ENCODE results near the gene KRTCAP3.
"Not testable (repeated sequence)": the region's sequence is repeated elsewhere in the genome, so short reads cannot be mapped to it uniquely, and the experiment has no call there.

KRTCAP3 gene

GRCh38 chr2:27420996-27421395 lies 21.2 kb upstream of the KRTCAP3 start:
- H3K27ac ChIP-seq (ENCODE audit: low read length): no peak overlapping the region
- no peaks in the 10 kb centered on the region for H3K4me1 ChIP-seq (ENCODE audit: control insufficient read depth, insufficient read depth, low read length)
- no peaks in the 10 kb centered on the region for H3K36me3 ChIP-seq (ENCODE audit: control insufficient read depth in 2 of 2, insufficient read depth in 2 of 2, low read length in 2 of 2)
- H3K9ac ChIP-seq (ENCODE audit: low read length in 2 of 2): no peak overlapping the region
- H3K9me3 ChIP-seq (ENCODE audit: control insufficient read depth in 2 of 2, low read length in 2 of 2): no peaks in the 10 kb centered on the region
- H3K27me3 ChIP-seq (ENCODE audit: control insufficient read depth in 1 of 2, insufficient read depth in 2 of 2, low read length in 2 of 2): no peaks in the 10 kb centered on the region
- no peak overlapping the region for H3K4me3 ChIP-seq (ENCODE audit: low read length in 2 of 2)

- Histone ChIP-seq H3K27me3 (ENCODE audit: control insufficient read depth in 1 of 2, insufficient read depth in 2 of 2, low read length in 2 of 2) (no peaks in the 10 kb centered on the region), H3K4me3 (ENCODE audit: low read length in 2 of 2) (no peak overlapping the region), H3K9me3 (ENCODE audit: control insufficient read depth in 2 of 2, low read length in 2 of 2) (no peaks in the 10 kb centered on the region), H3K9ac (ENCODE audit: low read length in 2 of 2) (no peak overlapping the region), H3K27ac (ENCODE audit: low read length) (no peak overlapping the region), H3K36me3 (ENCODE audit: control insufficient read depth in 2 of 2, insufficient read depth in 2 of 2, low read length in 2 of 2) (no peaks in the 10 kb centered on the region), H3K4me1 (ENCODE audit: control insufficient read depth, insufficient read depth, low read length) (no peaks in the 10 kb centered on the region)
These were observed 20.4 kb upstream of the KRTCAP3 start for GRCh38 chr2:27421660-27422250.

- no peak overlapping the region for H3K9ac ChIP-seq (ENCODE audit: low read length in 2 of 2)
- no peak overlapping the region for H3K4me3 ChIP-seq (ENCODE audit: low read length in 2 of 2)
- H3K36me3 ChIP-seq (ENCODE audit: control insufficient read depth in 2 of 2, insufficient read depth in 2 of 2, low read length in 2 of 2): no peaks in the 10 kb centered on the region
- H3K4me1 ChIP-seq (ENCODE audit: control insufficient read depth, insufficient read depth, low read length): peaks cover 4% of the 10 kb centered on the region
- H3K9me3 ChIP-seq (ENCODE audit: control insufficient read depth in 2 of 2, low read length in 2 of 2): no peaks in the 10 kb centered on the region
- no peak overlapping the region for H3K27ac ChIP-seq (ENCODE audit: low read length)
- no peaks in the 10 kb centered on the region for H3K27me3 ChIP-seq (ENCODE audit: control insufficient read depth in 1 of 2, insufficient read depth in 2 of 2, low read length in 2 of 2)
These were observed 19.2 kb upstream of the KRTCAP3 start for GRCh38 chr2:27422958-27423357.

DNA sequence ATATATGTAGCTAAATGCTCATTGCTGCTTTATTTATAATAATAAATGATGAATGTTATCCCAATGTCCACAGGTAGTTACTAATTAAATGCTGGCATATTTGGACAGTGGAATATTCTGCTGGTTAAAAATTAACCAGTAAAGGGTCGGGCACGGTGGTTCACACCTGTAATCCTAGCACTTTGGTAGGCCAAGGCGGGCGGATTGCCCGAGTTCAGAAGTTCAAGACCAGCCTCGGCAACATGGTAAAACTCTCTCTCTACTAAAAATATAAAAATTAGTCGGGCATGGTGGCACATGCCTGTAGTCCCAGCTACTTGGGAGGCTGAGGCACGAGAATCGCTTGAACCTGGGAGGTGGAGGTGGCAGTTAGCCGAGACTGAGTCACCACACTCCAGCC lies 17.1 kb upstream of the KRTCAP3 start:
- H3K4me3 ChIP-seq (ENCODE audit: low read length in 2 of 2); H3K36me3 ChIP-seq (ENCODE audit: control insufficient read depth in 2 of 2, insufficient read depth in 2 of 2, low read length in 2 of 2); H3K9ac ChIP-seq (ENCODE audit: low read length in 2 of 2); H3K9me3 ChIP-seq (ENCODE audit: control insufficient read depth in 2 of 2, low read length in 2 of 2); H3K27me3 ChIP-seq (ENCODE audit: control insufficient read depth in 1 of 2, insufficient read depth in 2 of 2, low read length in 2 of 2); H3K27ac ChIP-seq (ENCODE audit: low read length): not testable (repeated sequence)
- peaks cover 14% of the 10 kb centered on the region for H3K4me1 ChIP-seq (ENCODE audit: control insufficient read depth, insufficient read depth, low read length)

DNA sequence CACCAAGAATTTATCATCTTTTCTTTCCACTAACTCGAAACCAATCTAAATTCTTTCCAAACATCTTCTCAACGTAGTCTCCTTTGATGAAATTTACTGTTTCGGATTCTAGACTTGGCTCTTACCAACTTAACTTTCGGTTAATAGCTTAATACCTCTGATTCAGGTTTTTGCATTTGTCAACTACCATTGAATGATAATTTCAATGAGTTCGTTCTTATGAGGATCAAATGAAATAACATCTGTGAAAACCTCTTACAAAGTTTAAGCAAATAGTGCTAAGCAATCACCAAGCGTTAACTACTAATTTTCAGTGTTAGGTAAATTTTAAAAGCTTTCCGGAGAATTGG lies 14.3 kb upstream of the KRTCAP3 start:
- no peaks in the 10 kb centered on the region for H3K36me3 ChIP-seq (ENCODE audit: control insufficient read depth in 2 of 2, insufficient read depth in 2 of 2, low read length in 2 of 2)
- peak overlapping the region; percentile 89 to 96 for H3K9ac ChIP-seq (ENCODE audit: low read length in 2 of 2)
- H3K4me1 ChIP-seq (ENCODE audit: control insufficient read depth, insufficient read depth, low read length): peaks cover 28% of the 10 kb centered on the region
- no peaks in the 10 kb centered on the region for H3K27me3 ChIP-seq (ENCODE audit: control insufficient read depth in 1 of 2, insufficient read depth in 2 of 2, low read length in 2 of 2)
- H3K27ac ChIP-seq (ENCODE audit: low read length): peak overlapping the region; percentile 94
- H3K9me3 ChIP-seq (ENCODE audit: control insufficient read depth in 2 of 2, low read length in 2 of 2): no peaks in the 10 kb centered on the region
- H3K4me3 ChIP-seq (ENCODE audit: low read length in 2 of 2): peak overlapping the region; percentile 80 to 88

GRCh38 chr2:27428213-27428977 lies 13.8 kb upstream of the KRTCAP3 start, which contains the start of gene NRBP1:
Gene NRBP1, plus strand, starts transcription at chr2:27428631. Its CDS starts 4,643 bp downstream, at chr2:27433274.
- H3K36me3 ChIP-seq (ENCODE audit: control insufficient read depth in 2 of 2, insufficient read depth in 2 of 2, low read length in 2 of 2): peaks cover 4% of the 10 kb centered on the region in 2 donors
- peak within 1 kb of the TSS; percentile 89 to 96 for H3K9ac ChIP-seq (ENCODE audit: low read length in 2 of 2)
- peak within 1 kb of the TSS; percentile 80 to 88 for H3K4me3 ChIP-seq (ENCODE audit: low read length in 2 of 2)
- H3K4me1 ChIP-seq (ENCODE audit: control insufficient read depth, insufficient read depth, low read length): peaks cover 28% of the 10 kb centered on the region
- H3K27me3 ChIP-seq (ENCODE audit: control insufficient read depth in 1 of 2, insufficient read depth in 2 of 2, low read length in 2 of 2): no peaks in the 10 kb centered on the region
- H3K27ac ChIP-seq (ENCODE audit: low read length): peak within 1 kb of the TSS; percentile 94
- H3K9me3 ChIP-seq (ENCODE audit: control insufficient read depth in 2 of 2, low read length in 2 of 2): no peaks in the 10 kb centered on the region

DNA sequence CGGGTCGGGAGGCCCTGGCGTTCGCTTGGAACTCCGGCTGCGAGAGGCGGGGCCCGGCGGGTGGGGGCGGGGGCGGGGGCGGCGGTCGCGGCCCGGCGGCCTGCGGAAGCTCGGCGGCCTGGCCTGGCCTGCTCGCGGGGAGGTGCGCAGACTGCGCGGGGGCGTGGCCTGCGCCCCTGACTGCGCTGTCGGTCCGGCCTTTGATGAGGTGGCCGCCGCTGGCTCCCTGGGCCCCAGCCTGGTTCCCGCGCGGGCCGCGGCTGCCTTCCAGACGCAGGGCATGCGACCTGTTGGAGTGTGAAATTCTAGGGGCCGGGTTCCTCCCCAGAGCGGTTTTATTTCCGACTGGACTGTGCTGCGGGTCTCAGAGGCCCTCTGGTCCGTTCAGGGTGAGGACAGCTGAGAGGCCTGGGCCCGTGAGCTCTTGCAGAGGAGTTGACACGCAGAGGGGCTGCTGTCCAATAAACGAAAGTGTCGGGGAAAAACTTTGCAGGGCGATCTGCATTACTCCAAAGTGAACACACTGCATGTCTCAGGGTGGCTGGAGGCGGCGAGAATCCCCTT lies 13.1 kb upstream of the KRTCAP3 start:
- Histone ChIP-seq H3K36me3 (ENCODE audit: control insufficient read depth in 2 of 2, insufficient read depth in 2 of 2, low read length in 2 of 2) (peaks cover 10 to 11% of the 10 kb centered on the region in 2 donors), H3K9me3 (ENCODE audit: control insufficient read depth in 2 of 2, low read length in 2 of 2) (no peaks in the 10 kb centered on the region), H3K4me3 (ENCODE audit: low read length in 2 of 2) (peak overlapping the region; percentile 80 to 88), H3K27ac (ENCODE audit: low read length) (peak overlapping the region; percentile 94), H3K9ac (ENCODE audit: low read length in 2 of 2) (peak overlapping the region; percentile 89 to 96), H3K27me3 (ENCODE audit: control insufficient read depth in 1 of 2, insufficient read depth in 2 of 2, low read length in 2 of 2) (no peaks in the 10 kb centered on the region), H3K4me1 (ENCODE audit: control insufficient read depth, insufficient read depth, low read length) (peaks cover 30% of the 10 kb centered on the region)

DNA sequence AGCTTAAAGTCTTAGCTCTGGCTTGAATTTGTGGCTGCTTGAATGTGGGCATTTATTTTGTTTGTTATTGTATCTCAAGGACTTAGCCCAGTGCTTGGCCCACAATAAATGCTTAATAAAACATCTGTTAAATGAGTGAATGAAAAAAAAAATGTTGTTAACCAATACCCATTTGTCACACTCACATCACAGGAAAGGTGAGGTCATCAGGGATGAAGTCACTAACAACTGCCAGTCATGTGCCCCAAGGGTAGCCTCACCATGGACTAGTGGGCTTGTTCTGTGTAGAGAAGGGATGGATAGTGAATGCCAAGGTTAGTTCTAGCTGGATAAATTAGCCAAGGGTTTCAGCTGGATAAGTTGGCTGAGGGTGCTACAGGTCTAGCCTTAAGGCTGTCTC lies 10.8 kb upstream of the KRTCAP3 start:
- Histone ChIP-seq H3K27ac (ENCODE audit: low read length) (no peak overlapping the region), H3K27me3 (ENCODE audit: control insufficient read depth in 1 of 2, insufficient read depth in 2 of 2, low read length in 2 of 2) (no peaks in the 10 kb centered on the region), H3K9ac (ENCODE audit: low read length in 2 of 2) (no peak overlapping the region), H3K4me3 (ENCODE audit: low read length in 2 of 2) (no peak overlapping the region), H3K4me1 (ENCODE audit: control insufficient read depth, insufficient read depth, low read length) (peaks cover 30% of the 10 kb centered on the region), H3K9me3 (ENCODE audit: control insufficient read depth in 2 of 2, low read length in 2 of 2) (no peaks in the 10 kb centered on the region), H3K36me3 (ENCODE audit: control insufficient read depth in 2 of 2, insufficient read depth in 2 of 2, low read length in 2 of 2) (peaks cover 32 to 34% of the 10 kb centered on the region in 2 donors)

DNA sequence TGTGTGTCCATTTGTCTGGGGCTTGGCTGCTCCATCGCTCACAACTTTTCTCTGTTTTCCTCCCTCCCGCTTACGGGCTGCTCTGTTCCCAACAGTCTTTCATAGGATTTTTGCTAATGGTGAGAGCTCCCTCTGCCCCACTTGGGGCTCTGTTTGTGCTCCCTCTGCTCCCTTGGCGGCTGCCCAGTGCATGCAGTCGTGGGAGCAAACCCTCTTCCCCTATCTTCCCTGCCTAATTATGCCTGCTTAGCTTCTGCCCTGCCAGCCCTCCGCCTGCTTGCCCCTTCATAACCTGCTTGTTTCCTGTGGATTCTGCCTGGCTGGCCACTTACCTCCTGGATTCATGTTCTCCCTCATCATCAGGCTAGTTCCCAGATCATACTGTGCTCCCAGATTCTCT lies 6.6 kb upstream of the KRTCAP3 start:
- Histone ChIP-seq H3K27me3 (ENCODE audit: control insufficient read depth in 1 of 2, insufficient read depth in 2 of 2, low read length in 2 of 2) (no peaks in the 10 kb centered on the region), H3K27ac (ENCODE audit: low read length) (no peak overlapping the region), H3K36me3 (ENCODE audit: control insufficient read depth in 2 of 2, insufficient read depth in 2 of 2, low read length in 2 of 2) (peaks cover 57 to 62% of the 10 kb centered on the region in 2 donors), H3K9me3 (ENCODE audit: control insufficient read depth in 2 of 2, low read length in 2 of 2) (no peaks in the 10 kb centered on the region), H3K9ac (ENCODE audit: low read length in 2 of 2) (no peak overlapping the region), H3K4me1 (ENCODE audit: control insufficient read depth, insufficient read depth, low read length) (peaks cover 11% of the 10 kb centered on the region), H3K4me3 (ENCODE audit: low read length in 2 of 2) (no peak overlapping the region)

- peaks cover 40 to 52% of the 10 kb centered on the region in 2 donors for H3K36me3 ChIP-seq (ENCODE audit: control insufficient read depth in 2 of 2, insufficient read depth in 2 of 2, low read length in 2 of 2)
- H3K9ac ChIP-seq (ENCODE audit: low read length in 2 of 2): no peak overlapping the region
- H3K4me1 ChIP-seq (ENCODE audit: control insufficient read depth, insufficient read depth, low read length): peaks cover 6% of the 10 kb centered on the region
- no peak overlapping the region for H3K4me3 ChIP-seq (ENCODE audit: low read length in 2 of 2)
- H3K27ac ChIP-seq (ENCODE audit: low read length): no peak overlapping the region
- H3K27me3 ChIP-seq (ENCODE audit: control insufficient read depth in 1 of 2, insufficient read depth in 2 of 2, low read length in 2 of 2): no peaks in the 10 kb centered on the region
- no peaks in the 10 kb centered on the region for H3K9me3 ChIP-seq (ENCODE audit: control insufficient read depth in 2 of 2, low read length in 2 of 2)
These were observed 805 bp upstream of the KRTCAP3 start for GRCh38 chr2:27441226-27441926.
